HCT116 (cell line): ENCODE measurements around the gene NKG7. TPM values are rescaled to one million over a fixed set of nuclear protein-coding genes. Genes with fewer than 3 reads are reported as not detected.

Experiments
- ATAC-seq: fragments of 200-7000 bp; cut with Tn5 transposase; 2 replicates; pipeline ENCODE4 v1.9.1; 2020; ENCODE audit warnings: mild to moderate bottlenecking, moderate library complexity
- BruUV-seq: library from RNA; stranded (reverse); fragments of 400-500 nt; replicated peaks from 2 replicates; lab custom pipeline; 2021; lab: Mats Ljungman, UMichigan
- CTCF ChIA-PET: fragments of 300-600 bp; sonication (Branson Sonifier 250); formaldehyde crosslinking; loops from one replicate; lab custom pipeline; 2021; ENCODE audit warnings: antibody characterized with exemption; lab: Charles Lee
- POLR2A ChIA-PET: fragments of 300-600, 350-600 bp; sonication (Branson Sonifier 250); formaldehyde crosslinking; loops from one replicate; lab custom pipeline; 2021; ENCODE audit warnings: antibody characterized with exemption; lab: Charles Lee
- RAD21 ChIA-PET, 2 experiments: fragments of 300-600 bp; sonication (Branson Sonifier 250); formaldehyde crosslinking; loops; one replicate each; lab custom pipeline; 2023; ENCODE audit warnings: low total read pairs in 2 of 2; ENCODE audit not compliant: uncharacterized antibody in 2 of 2, unreplicated experiment in 2 of 2, low non-redundant PET in 1 of 2; lab: Charles Lee
- DNase-seq: peaks from one replicate; pipeline ENCODE4 v3.0.0-alpha.2; 2010; ENCODE audit warnings: low read depth, low spot score
- H2AFZ ChIP-seq: fragments of 200-600 bp; shearing (Covaris generic), sonication (generic); 2 replicates; pipeline ENCODE4 v1.6.1; 2017; ENCODE audit warnings: low read depth, mixed run types, mixed read lengths, antibody characterized with exemption, low read length; ENCODE audit not compliant: poor library complexity, severe bottlenecking
- H3K27ac ChIP-seq: 2 replicates; pipeline ENCODE4 v1.5.1; 2012; ENCODE audit warnings: low read depth, low read length
- H3K27me3 ChIP-seq: fragments of 200-600 bp; sonication (generic); 2 replicates; pipeline ENCODE4 v1.6.1; 2016; ENCODE audit warnings: mixed run types, low read length, mixed read lengths; ENCODE audit not compliant: insufficient read depth
- H3K36me3 ChIP-seq, 2 experiments: fragments of 200-500 bp in 1 of 2; fragments of 200-600 bp in 1 of 2; sonication (Bioruptor generic) in 1 of 2; sonication (generic) in 1 of 2; 2 replicates each; pipeline versions ENCODE4 v1.5.1 to v1.6.1; 2014 to 2016; ENCODE audit warnings: low read length in 2 of 2, inconsistent platforms in 1 of 2, mixed read lengths in 1 of 2, mixed run types in 1 of 2; ENCODE audit not compliant: insufficient read depth in 2 of 2, control insufficient read depth in 1 of 2
- H3K4me1 ChIP-seq, 2 experiments: fragments of 200-600 bp in 1 of 2; sonication (generic) in 1 of 2; 2 replicates each; pipeline versions ENCODE4 v1.5.1 to v1.6.1; 2012 to 2017; ENCODE audit warnings: low read length in 2 of 2, inconsistent platforms in 1 of 2, mild to moderate bottlenecking in 1 of 2, mixed read lengths in 1 of 2, mixed run types in 1 of 2, moderate library complexity in 1 of 2; ENCODE audit not compliant: insufficient read depth in 2 of 2, control insufficient read depth in 1 of 2
- H3K4me2 ChIP-seq: fragments of 200-600 bp; sonication (generic); 2 replicates; pipeline ENCODE4 v1.6.1; 2017; ENCODE audit warnings: mixed run types, low read length, mixed read lengths
- H3K4me3 ChIP-seq, 2 experiments: fragments of 200-600 bp in 1 of 2; sonication (generic) in 1 of 2; replicated peaks in 1 of 2; 2 replicates each; pipeline ENCODE4 v1.5.1; 2011 to 2016; ENCODE audit warnings: low read length in 2 of 2, control low read depth in 1 of 2, low read depth in 1 of 2, mild to moderate bottlenecking in 1 of 2, mixed read lengths in 1 of 2, mixed run types in 1 of 2
- H3K79me2 ChIP-seq: fragments of 200-600 bp; sonication (generic); 2 replicates; pipeline ENCODE4 v1.6.1; 2017; ENCODE audit warnings: mild to moderate bottlenecking, mixed run types, low read length, moderate library complexity, mixed read lengths; ENCODE audit not compliant: insufficient read depth
- H3K9ac ChIP-seq: fragments of 200-600 bp; sonication (generic); 2 replicates; pipeline ENCODE4 v1.6.1; 2016; ENCODE audit warnings: low read length, mixed read lengths
- H3K9me2 ChIP-seq: fragments of 200-600 bp; sonication (generic), shearing (Covaris generic); 2 replicates; pipeline ENCODE4 v1.6.1; 2017; ENCODE audit warnings: mixed run types, mild to moderate bottlenecking, moderate library complexity; ENCODE audit not compliant: insufficient read depth
- H3K9me3 ChIP-seq, 2 experiments: fragments of 200-500 bp in 1 of 2; fragments of 200-600 bp in 1 of 2; sonication (Bioruptor generic) in 1 of 2; sonication (generic) in 1 of 2; 2 replicates each; pipeline ENCODE4 v1.6.1; 2014 to 2017; ENCODE audit warnings: low read length in 2 of 2, mixed read lengths in 2 of 2, inconsistent platforms in 1 of 2, low read depth in 1 of 2, mild to moderate bottlenecking in 1 of 2, mixed run types in 1 of 2, moderate library complexity in 1 of 2; ENCODE audit not compliant: control insufficient read depth in 1 of 2, insufficient read depth in 1 of 2
- H4K20me1 ChIP-seq: fragments of 200-600 bp; sonication (generic), shearing (Covaris generic); 2 replicates; pipeline ENCODE4 v1.6.1; 2017; ENCODE audit warnings: mixed run types, mild to moderate bottlenecking, moderate library complexity; ENCODE audit not compliant: insufficient read depth
- ATF3 ChIP-seq: IDR thresholded peaks from 2 replicates; pipeline ENCODE4 v1.6.1; 2012
- CBX3 ChIP-seq: IDR thresholded peaks from 2 replicates; pipeline ENCODE4 v1.6.1; 2012; ENCODE audit warnings: low read depth
- CEBPB ChIP-seq: IDR thresholded peaks from 2 replicates; pipeline ENCODE4 v1.6.1; 2012; ENCODE audit warnings: low read depth
- CTCF ChIP-seq, 3 experiments: fragments of 200-600 bp in 1 of 3; sonication (generic) in 1 of 3; IDR thresholded peaks in 2 of 3; conservative IDR thresholded peaks in 1 of 3; 2 replicates each; pipeline ENCODE4 v1.5.1; 2012 to 2017; ENCODE audit warnings: low read depth in 2 of 3, low read length in 2 of 3, antibody characterized with exemption in 1 of 3, borderline replicate concordance in 1 of 3, control low read depth in 1 of 3, mild to moderate bottlenecking in 1 of 3, mixed read lengths in 1 of 3, mixed run types in 1 of 3, moderate library complexity in 1 of 3; ENCODE audit not compliant: insufficient read depth in 1 of 3
- EGR1 ChIP-seq: IDR thresholded peaks from 2 replicates; pipeline ENCODE4 v1.6.1; 2012; ENCODE audit warnings: low read depth
- EZH2phosphoT487 ChIP-seq: fragments of 200-600 bp; IDR thresholded peaks from 2 replicates; pipeline ENCODE4 v1.6.1; 2018; ENCODE audit warnings: antibody characterized with exemption, borderline replicate concordance
- FOSL1 ChIP-seq: IDR thresholded peaks from 2 replicates; pipeline ENCODE4 v1.6.1; 2012; ENCODE audit warnings: low read depth
- POLR2AphosphoS5 ChIP-seq: IDR thresholded peaks from 2 replicates; pipeline ENCODE4 v1.6.1; 2011; ENCODE audit warnings: mild to moderate bottlenecking, low read depth, low read length, moderate library complexity
- RAD21 ChIP-seq: IDR thresholded peaks from 2 replicates; pipeline ENCODE4 v1.6.1; 2012; ENCODE audit warnings: low read depth, mild to moderate bottlenecking
- SIN3A ChIP-seq: IDR thresholded peaks from 2 replicates; pipeline ENCODE4 v1.6.1; 2012; ENCODE audit warnings: low read depth
- SP1 ChIP-seq: IDR thresholded peaks from 2 replicates; pipeline ENCODE4 v1.6.1; 2012; ENCODE audit warnings: low read depth
- TCF7L2 ChIP-seq: IDR thresholded peaks from 2 replicates; pipeline ENCODE4 v1.7.0; 2011; ENCODE audit warnings: borderline replicate concordance, inconsistent platforms; ENCODE audit not compliant: insufficient read depth, insufficient read length; ENCODE audit errors: extremely low read depth
- YY1 ChIP-seq: IDR thresholded peaks from 2 replicates; pipeline ENCODE4 v1.6.1; 2011; ENCODE audit warnings: low read length, low read depth, moderate library complexity, mild to moderate bottlenecking; ENCODE audit not compliant: insufficient replicate concordance; ENCODE audit errors: extremely low read depth
- ZBTB33 ChIP-seq: IDR thresholded peaks from 2 replicates; pipeline ENCODE4 v1.6.1; 2011; ENCODE audit warnings: mild to moderate bottlenecking, low read length, moderate library complexity; ENCODE audit not compliant: insufficient replicate concordance; ENCODE audit errors: extremely low read depth
- ZFX ChIP-seq: fragments of 450-650 bp; IDR thresholded peaks from 2 replicates; pipeline ENCODE4 v1.6.1; 2017
- ZNF274 ChIP-seq: fragments of 200-500 bp; sonication (Bioruptor generic); IDR thresholded peaks from 2 replicates; pipeline ENCODE4 v1.6.1; 2014; ENCODE audit warnings: mild to moderate bottlenecking, low read depth, low read length, inconsistent platforms
- intact Hi-C: fragments of 100-400 bp; cut with micrococcal nuclease; formaldehyde crosslinking; loops from 2 replicates; pipeline ENCODE4 v1.10.0; 2022
- total RNA-seq: library from RNA; stranded (reverse); gene quantifications from one replicate; pipeline ENCODE4 v1.2.1, GENCODE V29; 2021; ENCODE audit not compliant: unreplicated experiment

The NKG7 gene
- total RNA-seq, 1 experiment from 2014 or later: not detected

- Histone ChIP-seq H3K9ac (no peak overlapping the region), H3K27me3 (no peaks in the 10 kb centered on the region), H3K79me2 (no peaks in the 10 kb centered on the region), H3K4me3 (no peak overlapping the region), H3K4me2 (no peak overlapping the region), H4K20me1 (no peaks in the 10 kb centered on the region), H2AFZ (no peak overlapping the region), H3K9me3 (no peaks in the 10 kb centered on the region), H3K27ac (no peak overlapping the region), H3K36me3 (no peaks in the 10 kb centered on the region), H3K9me2 (no peaks in the 10 kb centered on the region), H3K4me1 (peaks cover 2 to 10% of the 10 kb centered on the region in 2 experiments; a peak in 2 of 4 replicates)
- intact Hi-C loops: no loop called here
- DNase-seq (no peak), ATAC-seq (no peak)
- BruUV-seq: no TSS peak
- ChIA-PET POLR2A (no interaction called here), RAD21 (no interaction called here), CTCF (no interaction called here)
- no peak for TF ChIP-seq CBX3
- no peak for TF ChIP-seq RAD21
- TF ChIP-seq TCF7L2: no peak
- TF ChIP-seq CTCF (IDR thresholded peaks at IDR 0.05 in 2 of 3, conservative IDR thresholded peaks at IDR 0.05 in 1 of 3; ENCODE audit: borderline replicate concordance in 1 of 3, insufficient read depth in 1 of 3, low read depth in 2 of 3, low read length in 2 of 3): no peak
- TF ChIP-seq FOSL1: no peak
- no peak for TF ChIP-seq SIN3A
- TF ChIP-seq ZFX: no peak
- no peak for TF ChIP-seq ATF3
- no peak for TF ChIP-seq EZH2phosphoT487
- TF ChIP-seq SP1: no peak
- TF ChIP-seq EGR1: no peak
- TF ChIP-seq POLR2AphosphoS5: no peak
- no peak for TF ChIP-seq CEBPB
- no peak for TF ChIP-seq ZBTB33
- TF ChIP-seq YY1: no peak
- no peak for TF ChIP-seq ZNF274
Observed at GRCh38 chr19:51329411-51329810, 43.0 kb downstream of the NKG7 start.
